OCI-LY3 (cell line): ENCODE results near the gene PRKCG.

Source experiments
- H2AFZ ChIP-seq: fragments of 200-600, 300-600 bp; shearing (Covaris generic); 2 replicates; pipeline ENCODE4 v1.6.0; 2014; ENCODE audit warnings: antibody characterized with exemption, low read depth, low read length
- H3K27ac ChIP-seq: fragments of 200-600, 300-600 bp; sonication (generic); 2 replicates; pipeline ENCODE4 v1.5.1; 2014; ENCODE audit warnings: mild to moderate bottlenecking, low read length, moderate library complexity, mixed read lengths
- H3K27me3 ChIP-seq: fragments of 200-600, 300-600 bp; sonication (generic); 2 replicates; pipeline ENCODE4 v1.6.1; 2014; ENCODE audit warnings: low read depth, low read length, mixed read lengths
- H3K36me3 ChIP-seq: fragments of 200-600, 300-600 bp; sonication (generic); replicated peaks from 2 replicates; pipeline ENCODE3; 2014; ENCODE audit warnings: low read depth, low read length, mixed read lengths
- H3K4me1 ChIP-seq: fragments of 300-600, 200-600 bp; sonication (generic); 2 replicates; pipeline ENCODE4 v1.6.1; 2014; ENCODE audit warnings: low read length, mixed read lengths
- H3K4me2 ChIP-seq: fragments of 200-600, 300-600 bp; sonication (generic); 2 replicates; pipeline ENCODE4 v1.6.1; 2014; ENCODE audit warnings: low read length, mixed read lengths
- H3K4me3 ChIP-seq: fragments of 300-600, 200-600 bp; sonication (generic); 2 replicates; pipeline ENCODE4 v1.5.1; 2014; ENCODE audit warnings: antibody characterized with exemption, mild to moderate bottlenecking, low read length, moderate library complexity
- H3K79me2 ChIP-seq: fragments of 300-600, 200-600 bp; shearing (Covaris generic); 2 replicates; pipeline ENCODE4 v1.6.1; 2014; ENCODE audit warnings: mild to moderate bottlenecking, low read length, mixed read lengths
- H3K9ac ChIP-seq: fragments of 300-600, 200-600 bp; shearing (Covaris generic); 2 replicates; pipeline ENCODE4 v1.6.0; 2014; ENCODE audit warnings: mild to moderate bottlenecking, low read length, moderate library complexity
- H3K9me3 ChIP-seq: fragments of 200-600, 300-600 bp; shearing (Covaris generic); 2 replicates; pipeline ENCODE4 v1.6.1; 2014; ENCODE audit warnings: low read length, mixed read lengths; ENCODE audit not compliant: insufficient read depth
- H4K20me1 ChIP-seq: fragments of 200-600, 300-600 bp; sonication (generic); 2 replicates; pipeline ENCODE4 v1.6.1; 2016; ENCODE audit warnings: low read length, mixed read lengths; ENCODE audit not compliant: insufficient read depth
- EZH2phosphoT487 ChIP-seq: fragments of 200-600 bp; shearing (Covaris generic); IDR thresholded peaks from 2 replicates; pipeline ENCODE4 v1.6.1; 2018; ENCODE audit warnings: antibody characterized with exemption, mixed run types, low read depth
- TF ChIP-seq, protein P1 (sequence below): fragments of 200-600, 300-600 bp; sonication (generic); IDR thresholded peaks from 2 replicates; pipeline ENCODE4 v1.5.1; 2014; ENCODE audit warnings: antibody characterized with exemption, low read length, low read depth

PRKCG gene

GRCh38 chr19:53907193-53907581 is 25.2 kb downstream of the PRKCG start:
- Histone ChIP-seq H2AFZ (no peak overlapping the region), H3K9me3 (no peaks in the 10 kb centered on the region), H4K20me1 (no peaks in the 10 kb centered on the region), H3K27me3 (no peaks in the 10 kb centered on the region), H3K79me2 (no peaks in the 10 kb centered on the region), H3K27ac (no peak overlapping the region), H3K4me2 (no peak overlapping the region), H3K4me3 (no peak overlapping the region), H3K4me1 (no peaks in the 10 kb centered on the region), H3K9ac (no peak overlapping the region), H3K36me3 (no peaks in the 10 kb centered on the region)
- TF ChIP-seq, protein P1, sequence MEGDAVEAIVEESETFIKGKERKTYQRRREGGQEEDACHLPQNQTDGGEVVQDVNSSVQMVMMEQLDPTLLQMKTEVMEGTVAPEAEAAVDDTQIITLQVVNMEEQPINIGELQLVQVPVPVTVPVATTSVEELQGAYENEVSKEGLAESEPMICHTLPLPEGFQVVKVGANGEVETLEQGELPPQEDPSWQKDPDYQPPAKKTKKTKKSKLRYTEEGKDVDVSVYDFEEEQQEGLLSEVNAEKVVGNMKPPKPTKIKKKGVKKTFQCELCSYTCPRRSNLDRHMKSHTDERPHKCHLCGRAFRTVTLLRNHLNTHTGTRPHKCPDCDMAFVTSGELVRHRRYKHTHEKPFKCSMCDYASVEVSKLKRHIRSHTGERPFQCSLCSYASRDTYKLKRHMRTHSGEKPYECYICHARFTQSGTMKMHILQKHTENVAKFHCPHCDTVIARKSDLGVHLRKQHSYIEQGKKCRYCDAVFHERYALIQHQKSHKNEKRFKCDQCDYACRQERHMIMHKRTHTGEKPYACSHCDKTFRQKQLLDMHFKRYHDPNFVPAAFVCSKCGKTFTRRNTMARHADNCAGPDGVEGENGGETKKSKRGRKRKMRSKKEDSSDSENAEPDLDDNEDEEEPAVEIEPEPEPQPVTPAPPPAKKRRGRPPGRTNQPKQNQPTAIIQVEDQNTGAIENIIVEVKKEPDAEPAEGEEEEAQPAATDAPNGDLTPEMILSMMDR, result no peak
- TF ChIP-seq EZH2phosphoT487, result no peak

- no peaks in the 10 kb centered on the region for H3K36me3 ChIP-seq
- H3K4me2 ChIP-seq, result no peak overlapping the region
- H3K9me3 ChIP-seq, result no peaks in the 10 kb centered on the region
- no peaks in the 10 kb centered on the region for H3K79me2 ChIP-seq
- H3K27me3 ChIP-seq, result no peaks in the 10 kb centered on the region
- H3K4me3 ChIP-seq, result no peak overlapping the region
- H3K4me1 ChIP-seq, result no peaks in the 10 kb centered on the region
- H4K20me1 ChIP-seq, result no peaks in the 10 kb centered on the region
- no peak overlapping the region for H3K9ac ChIP-seq
- TF ChIP-seq, protein P1, result no peak
- TF ChIP-seq EZH2phosphoT487, result no peak
- no peak overlapping the region for H3K27ac ChIP-seq
- no peak overlapping the region for H2AFZ ChIP-seq
These were observed 25.7 kb downstream of the PRKCG start for GRCh38 chr19:53907690-53908089.

GRCh38 chr19:53908106-53908934 is 26.3 kb downstream of the PRKCG start:
- Histone ChIP-seq H3K79me2 (no peaks in the 10 kb centered on the region), H3K36me3 (no peaks in the 10 kb centered on the region), H3K4me3 (no peak overlapping the region), H3K4me1 (no peaks in the 10 kb centered on the region), H3K27me3 (no peaks in the 10 kb centered on the region), H3K4me2 (no peak overlapping the region), H3K9me3 (no peaks in the 10 kb centered on the region), H2AFZ (no peak overlapping the region), H3K9ac (no peak overlapping the region), H4K20me1 (no peaks in the 10 kb centered on the region), H3K27ac (no peak overlapping the region)
- TF ChIP-seq EZH2phosphoT487, result no peak
- TF ChIP-seq, protein P1, result no peak

- Histone ChIP-seq H3K36me3 (no peaks in the 10 kb centered on the region), H3K79me2 (no peaks in the 10 kb centered on the region), H3K4me1 (no peaks in the 10 kb centered on the region), H3K9me3 (no peaks in the 10 kb centered on the region), H3K27me3 (no peaks in the 10 kb centered on the region), H3K4me2 (no peak within 1 kb of the TSS), H4K20me1 (no peaks in the 10 kb centered on the region), H3K27ac (no peak within 1 kb of the TSS), H3K4me3 (no peak within 1 kb of the TSS), H3K9ac (no peak within 1 kb of the TSS), H2AFZ (no peak within 1 kb of the TSS)
- no peak for TF ChIP-seq EZH2phosphoT487
- TF ChIP-seq, protein P1, result no peak
These were observed 27.0 kb downstream of the PRKCG start, which contains the start of gene CACNG7 for GRCh38 chr19:53908935-53909415. Gene CACNG7 (plus strand): TSS chr19:53909278. CDS start chr19:53912832, 3,554 bp downstream.
